22Rv1 (cell line): ENCODE data around the gene RRM2.

Experiments used
- CTCF ChIP-seq: fragments of 450-650 bp; IDR thresholded peaks from 2 replicates; pipeline ENCODE4 v1.5.1; 2017; ENCODE audit warnings: mild to moderate bottlenecking
- ZFX ChIP-seq: fragments of 450-650 bp; IDR thresholded peaks from 2 replicates; pipeline ENCODE4 v1.6.1; 2017; ENCODE audit warnings: antibody characterized with exemption, borderline replicate concordance

GRCh38 chr2:10160203-10160955 lies 37.8 kb downstream of the RRM2 start:
- TF ChIP-seq CTCF (no peak), ZFX (no peak)
